Progenitor cell of endocrine pancreas (in vitro differentiated cells): ENCODE results near the gene PCDHGA5. TPM values are rescaled to one million over a fixed set of nuclear protein-coding genes. Genes with fewer than 3 reads are reported as not detected.
"Not testable (repeated sequence)": the region's sequence is repeated elsewhere in the genome, so short reads cannot be mapped to it uniquely, and the experiment has no call there.

Source experiments
- DNase-seq: peaks from one replicate; pipeline ENCODE4 v3.0.0; 2021; ENCODE audit warnings: low spot score; ENCODE audit not compliant: unreplicated experiment
- H3K27ac Mint-ChIP-seq: 2 replicates; pipeline ENCODE4 v1.8.0; 2021; ENCODE audit warnings: mild to moderate bottlenecking, moderate library complexity, mixed read lengths
- H3K27me3 Mint-ChIP-seq: 2 replicates; pipeline ENCODE4 v1.8.0; 2021; ENCODE audit warnings: mixed read lengths
- H3K36me3 Mint-ChIP-seq: 2 replicates; pipeline ENCODE4 v1.8.0; 2022; ENCODE audit warnings: mixed read lengths; ENCODE audit not compliant: insufficient read depth
- H3K4me1 Mint-ChIP-seq: 2 replicates; pipeline ENCODE4 v1.8.0; 2021; ENCODE audit warnings: low read depth, mixed read lengths
- H3K4me3 Mint-ChIP-seq: 2 replicates; pipeline ENCODE4 v1.8.0; 2021; ENCODE audit warnings: low read depth, mild to moderate bottlenecking, moderate library complexity, mixed read lengths
- H3K9me3 Mint-ChIP-seq: 2 replicates; pipeline ENCODE4 v1.8.0; 2021; ENCODE audit warnings: low read depth, mixed read lengths
- CTCF ChIP-seq: fragments of 200-600 bp; sonication (generic); IDR thresholded peaks from one replicate; pipeline ENCODE4 v1.5.0; 2021; ENCODE audit warnings: antibody characterized with exemption, mild to moderate bottlenecking; ENCODE audit not compliant: unreplicated experiment
- total RNA-seq: library from RNA; stranded (reverse); gene quantifications from 2 replicates; pipeline ENCODE4 v1.2.1, GENCODE V29; 2021

Gene PCDHGA5
- total RNA-seq, 1 donor from 2014 or later, result 0.69 TPM

- H3K27me3 Mint-ChIP-seq, result no peaks in the 10 kb centered on the region
- no peak overlapping the region for H3K4me3 Mint-ChIP-seq
- peak overlapping the region; percentile 93 for H3K27ac Mint-ChIP-seq
- no peak for DNase-seq
- no peak for TF ChIP-seq CTCF
- peaks cover 57% of the 10 kb centered on the region for H3K36me3 Mint-ChIP-seq
- H3K4me1 Mint-ChIP-seq, result peaks cover 2% of the 10 kb centered on the region
- peaks cover 44% of the 10 kb centered on the region for H3K9me3 Mint-ChIP-seq
Observed at GRCh38 chr5:141409598-141410306, 45.8 kb downstream of the PCDHGA5 start.

- Mint-ChIP-seq H3K27ac (no peak overlapping the region), H3K4me1 (peaks cover 2% of the 10 kb centered on the region), H3K36me3 (peaks cover 62% of the 10 kb centered on the region), H3K9me3 (peaks cover 48% of the 10 kb centered on the region), H3K27me3 (no peaks in the 10 kb centered on the region), H3K4me3 (no peak overlapping the region)
- no peak for TF ChIP-seq CTCF
- DNase-seq, result no peak
Observed at GRCh38 chr5:141411575-141411974, 47.6 kb downstream of the PCDHGA5 start.

- peaks cover 63% of the 10 kb centered on the region for H3K36me3 Mint-ChIP-seq
- no peaks in the 10 kb centered on the region for H3K27me3 Mint-ChIP-seq
- peaks cover 45% of the 10 kb centered on the region for H3K9me3 Mint-ChIP-seq
- H3K4me1 Mint-ChIP-seq, result peaks cover 2% of the 10 kb centered on the region
- peak within 1 kb of the TSS; percentile 96 for H3K27ac Mint-ChIP-seq
- H3K4me3 Mint-ChIP-seq, result peak within 1 kb of the TSS; percentile 80
- TF ChIP-seq CTCF, result peak; percentile 68
- DNase-seq, result no peak
Observed at GRCh38 chr5:141412854-141413539, 49.0 kb downstream of the PCDHGA5 start, which contains the start of gene PCDHGA10. Gene PCDHGA10, plus strand, starts transcription at chr5:141412987. Its CDS starts 189 bp downstream, at chr5:141413176.

- DNase-seq, result no peak
- no peak for TF ChIP-seq CTCF
- no peaks in the 10 kb centered on the region for H3K4me1 Mint-ChIP-seq
- H3K9me3 Mint-ChIP-seq, result peaks cover 48% of the 10 kb centered on the region
- H3K27me3 Mint-ChIP-seq, result no peaks in the 10 kb centered on the region
- peak overlapping the region; percentile 96 for H3K27ac Mint-ChIP-seq
- peaks cover 66% of the 10 kb centered on the region for H3K36me3 Mint-ChIP-seq
- peak overlapping the region; percentile 80 for H3K4me3 Mint-ChIP-seq
Observed at GRCh38 chr5:141413540-141414069, 49.6 kb downstream of the PCDHGA5 start.

GRCh38 chr5:141414548-141415274 lies 50.7 kb downstream of the PCDHGA5 start:
- peaks cover 63% of the 10 kb centered on the region for H3K36me3 Mint-ChIP-seq
- H3K9me3 Mint-ChIP-seq, result peaks cover 45% of the 10 kb centered on the region
- not testable (repeated sequence) for H3K4me1 Mint-ChIP-seq, H3K27me3 Mint-ChIP-seq, H3K4me3 Mint-ChIP-seq, DNase-seq
- peak overlapping the region; percentile 39 for H3K27ac Mint-ChIP-seq

- not testable (repeated sequence) for H3K27me3 Mint-ChIP-seq, DNase-seq, H3K4me3 Mint-ChIP-seq, H3K27ac Mint-ChIP-seq, H3K4me1 Mint-ChIP-seq
- Mint-ChIP-seq H3K9me3 (peaks cover 46% of the 10 kb centered on the region), H3K36me3 (peaks cover 65% of the 10 kb centered on the region)
Observed at GRCh38 chr5:141415275-141415618, 51.3 kb downstream of the PCDHGA5 start.
